Measurements from ENCODE around the gene NUAK2.

NUAK2 gene

DNA sequence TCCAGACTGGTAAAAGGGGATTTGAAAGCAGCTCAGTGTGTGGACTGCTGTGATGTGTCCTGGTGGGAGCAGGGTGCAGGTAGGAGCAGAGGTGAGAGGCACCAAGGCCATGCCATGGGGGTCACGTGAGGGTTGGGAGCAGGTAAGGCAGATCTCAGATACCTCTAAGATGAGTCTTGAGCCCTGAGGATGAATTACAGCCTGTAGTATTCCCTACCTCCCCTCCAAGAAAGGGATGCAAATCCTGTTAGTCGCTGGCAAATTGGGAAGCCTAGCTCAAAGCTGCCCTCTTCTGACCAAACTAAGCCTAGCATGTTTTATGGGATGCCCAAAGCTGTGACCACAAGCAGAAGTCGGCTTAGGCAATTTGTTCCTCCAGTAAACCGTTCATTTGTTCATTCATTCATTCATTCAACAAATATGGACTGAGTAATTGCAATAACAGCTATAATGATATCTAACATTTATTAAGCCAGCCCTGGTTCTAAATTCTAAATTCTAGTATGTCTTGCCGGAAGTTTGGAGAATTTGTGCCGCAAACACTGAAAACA, 3.9 kb upstream of the NUAK2 start:
- TF ChIP-seq, protein P1, sequence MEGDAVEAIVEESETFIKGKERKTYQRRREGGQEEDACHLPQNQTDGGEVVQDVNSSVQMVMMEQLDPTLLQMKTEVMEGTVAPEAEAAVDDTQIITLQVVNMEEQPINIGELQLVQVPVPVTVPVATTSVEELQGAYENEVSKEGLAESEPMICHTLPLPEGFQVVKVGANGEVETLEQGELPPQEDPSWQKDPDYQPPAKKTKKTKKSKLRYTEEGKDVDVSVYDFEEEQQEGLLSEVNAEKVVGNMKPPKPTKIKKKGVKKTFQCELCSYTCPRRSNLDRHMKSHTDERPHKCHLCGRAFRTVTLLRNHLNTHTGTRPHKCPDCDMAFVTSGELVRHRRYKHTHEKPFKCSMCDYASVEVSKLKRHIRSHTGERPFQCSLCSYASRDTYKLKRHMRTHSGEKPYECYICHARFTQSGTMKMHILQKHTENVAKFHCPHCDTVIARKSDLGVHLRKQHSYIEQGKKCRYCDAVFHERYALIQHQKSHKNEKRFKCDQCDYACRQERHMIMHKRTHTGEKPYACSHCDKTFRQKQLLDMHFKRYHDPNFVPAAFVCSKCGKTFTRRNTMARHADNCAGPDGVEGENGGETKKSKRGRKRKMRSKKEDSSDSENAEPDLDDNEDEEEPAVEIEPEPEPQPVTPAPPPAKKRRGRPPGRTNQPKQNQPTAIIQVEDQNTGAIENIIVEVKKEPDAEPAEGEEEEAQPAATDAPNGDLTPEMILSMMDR (IDR thresholded peaks at IDR 0.05), result peak; percentile 67

DNA sequence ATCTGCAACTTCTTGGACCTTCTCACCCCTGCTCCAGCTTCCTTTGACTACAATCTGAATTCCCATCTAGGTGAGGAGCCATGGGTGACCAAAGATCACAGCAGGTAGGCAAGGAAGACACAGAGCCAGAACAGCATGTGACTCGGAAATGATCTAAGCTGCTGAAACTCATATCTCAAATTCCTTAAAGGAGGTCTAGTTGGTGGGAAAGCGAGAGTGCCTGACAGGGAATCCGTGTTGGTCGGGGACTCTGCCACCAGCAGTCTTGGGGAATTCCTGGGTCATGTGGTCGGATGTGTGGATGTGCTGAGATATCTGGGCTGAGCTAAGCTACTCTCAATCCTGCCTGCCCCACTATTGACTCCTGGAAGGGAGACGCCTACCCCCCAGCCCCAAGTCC, 3.2 kb upstream of the NUAK2 start:
- TF ChIP-seq, protein P1 (IDR thresholded peaks at IDR 0.05), result no peak

DNA sequence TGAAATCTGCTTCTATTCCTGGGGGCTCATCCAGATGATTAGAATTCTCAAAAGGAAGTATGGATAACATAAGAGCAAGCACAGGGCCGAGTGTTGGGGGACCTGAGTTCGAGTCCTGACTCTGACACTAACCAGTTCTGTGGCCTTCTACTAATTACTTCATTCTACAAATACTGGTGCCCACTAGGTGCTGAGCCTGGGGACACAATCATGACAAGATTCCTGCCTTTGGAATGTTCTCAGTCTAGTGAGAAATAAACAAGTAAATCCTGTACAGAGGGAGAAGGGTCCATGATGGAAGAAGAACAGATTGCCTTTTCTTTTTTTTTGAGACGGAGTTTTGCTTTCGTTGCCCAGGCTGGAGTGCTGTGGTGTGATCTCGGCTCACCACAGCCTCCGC, 2.2 kb upstream of the NUAK2 start:
- TF ChIP-seq, protein P1 (IDR thresholded peaks at IDR 0.05), result no peak

DNA sequence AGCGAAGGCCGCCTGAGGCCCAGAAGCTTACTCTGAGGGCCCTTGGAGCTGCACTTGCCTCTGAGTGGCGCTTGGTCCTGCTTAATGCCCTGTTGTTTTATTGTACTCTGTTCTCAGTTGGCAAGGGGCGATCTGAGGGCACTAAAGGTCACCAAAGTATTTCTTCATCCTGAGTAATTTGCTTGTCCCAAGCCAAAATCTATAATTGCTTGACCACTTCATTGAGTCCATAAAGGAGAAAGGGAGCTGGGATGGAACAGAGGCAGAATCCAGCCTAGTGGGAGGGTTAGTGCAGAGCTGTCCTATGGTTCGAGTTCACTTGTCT, 376 bp upstream of the NUAK2 start:
- TF ChIP-seq, protein P1 (IDR thresholded peaks at IDR 0.05), result no peak

DNA sequence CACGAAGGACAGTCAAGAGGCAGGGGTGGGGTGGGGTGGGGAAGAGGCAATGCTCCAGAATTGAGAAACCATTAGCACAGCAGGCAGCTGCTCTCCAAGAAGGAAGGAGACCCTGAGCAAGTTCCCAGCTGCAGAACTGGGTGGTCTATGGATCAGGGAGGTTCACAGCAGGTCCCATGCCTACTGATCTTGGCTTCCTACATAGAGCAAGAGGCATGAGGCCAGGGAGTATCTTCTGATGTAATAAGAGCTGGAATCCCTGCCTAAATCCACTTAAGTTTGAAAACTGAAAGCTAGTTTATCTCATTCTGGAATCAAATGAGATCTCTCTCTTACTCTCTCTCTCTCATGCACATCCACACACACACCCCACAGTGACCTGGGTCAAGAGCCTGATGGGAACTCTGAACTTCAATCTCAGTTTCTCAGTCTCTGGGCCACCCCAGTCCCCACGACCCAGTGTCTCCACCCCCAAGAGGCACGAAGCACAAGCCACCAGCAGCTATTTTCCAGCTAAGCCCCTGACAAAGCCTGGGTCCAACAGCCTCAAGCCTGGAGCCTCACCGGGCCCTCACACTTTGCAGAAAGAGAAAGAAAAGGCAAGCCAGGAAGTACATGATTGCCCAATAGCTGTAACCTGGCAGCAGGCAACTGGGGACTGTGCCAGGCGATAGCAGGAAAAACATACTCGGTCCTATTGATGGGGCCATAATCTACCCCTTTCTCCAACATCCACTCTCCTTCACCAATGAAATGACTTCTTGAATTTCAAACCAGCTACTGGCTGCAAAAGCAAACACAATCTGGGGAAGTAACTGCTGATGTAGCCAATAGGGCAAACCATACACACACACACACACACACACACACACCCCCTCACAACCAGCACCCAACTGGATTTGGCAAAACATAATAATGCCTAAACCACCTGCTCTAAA, 2.2 kb downstream of the NUAK2 start:
- TF ChIP-seq, protein P1 (IDR thresholded peaks at IDR 0.05), result no peak

DNA sequence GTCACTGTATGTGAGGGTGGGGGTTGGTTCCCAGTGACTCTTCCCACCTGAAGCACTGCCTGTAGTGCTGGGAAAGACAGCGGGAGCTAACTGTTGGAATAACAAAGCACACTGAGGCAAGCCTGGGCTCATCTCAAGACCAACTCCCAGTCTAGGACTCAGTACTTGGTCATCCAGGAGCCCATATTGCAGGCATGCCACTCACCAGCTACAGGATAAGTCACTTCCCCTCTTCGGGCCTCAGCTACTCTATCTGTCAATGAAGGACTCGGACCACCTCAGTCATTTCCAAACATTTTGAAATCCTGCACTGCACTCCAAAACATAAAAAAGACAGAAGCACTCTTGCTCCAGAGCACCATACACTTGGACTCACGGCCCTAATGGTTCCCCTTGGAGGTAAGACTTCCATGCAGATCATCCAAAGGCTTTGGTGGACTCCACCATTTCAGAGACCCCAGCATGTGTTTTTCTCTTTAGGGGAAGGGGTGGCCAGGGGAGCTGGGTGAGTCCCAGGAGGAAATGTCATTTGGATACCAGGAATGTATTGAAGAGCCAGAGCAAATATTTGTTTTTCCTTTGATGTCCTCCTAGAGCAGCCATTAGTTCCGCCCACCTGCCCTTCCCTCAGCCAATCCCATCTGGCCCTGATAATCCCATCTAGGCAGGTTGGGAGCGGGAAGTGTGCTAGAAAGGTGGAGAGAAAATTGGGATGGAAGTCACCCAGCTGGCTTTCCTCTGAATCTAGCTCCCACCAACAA, 3.1 kb downstream of the NUAK2 start:
- TF ChIP-seq, protein P1 (IDR thresholded peaks at IDR 0.05), result no peak

DNA sequence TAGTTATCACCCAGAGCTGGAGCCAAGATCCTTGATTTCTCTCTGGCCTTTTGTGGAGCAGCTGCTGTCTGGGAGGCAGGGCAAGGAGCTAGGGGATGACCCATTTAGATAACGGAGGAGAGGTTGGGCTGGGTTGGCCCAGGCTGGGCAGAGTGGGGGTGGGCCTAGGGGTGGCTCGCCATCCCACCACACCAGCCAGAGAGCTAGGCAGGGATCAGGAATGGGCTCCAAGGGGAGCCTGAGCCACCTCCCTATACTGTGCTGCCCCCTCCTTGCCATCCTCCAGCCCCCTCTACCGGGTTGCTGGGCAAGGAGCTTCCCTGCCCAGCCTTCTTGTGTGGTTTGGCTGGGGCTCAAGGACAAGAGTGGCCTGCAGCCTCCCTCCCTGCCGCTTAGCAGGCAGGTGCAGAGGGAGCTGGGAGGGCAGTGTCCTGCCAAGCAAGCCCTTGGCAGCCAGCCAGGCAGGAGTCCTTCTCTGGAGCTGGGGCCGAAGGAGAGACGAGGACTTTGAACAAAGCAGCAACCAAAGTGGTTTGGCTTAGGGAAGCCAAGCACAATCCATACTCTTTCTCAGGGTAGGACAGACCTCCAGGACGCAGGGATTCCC, 4.1 kb downstream of the NUAK2 start:
- TF ChIP-seq, protein P1 (IDR thresholded peaks at IDR 0.05), result no peak; the same call in 1 of the 2 replicates
